Endothelial cell of umbilical vein (primary cell): Measurements from ENCODE around the gene EBPL. TPM values are rescaled to one million over a fixed set of nuclear protein-coding genes. Genes with fewer than 3 reads are reported as not detected.

Experiments
- BruUV-seq: library from RNA; stranded (reverse); fragments of 400-500 nt; replicated peaks from 2 replicates; lab custom pipeline; 2021; lab: Mats Ljungman, UMichigan
- CTCF ChIA-PET: fragments of 300-600, 350-600 bp; sonication (Branson Sonifier 250); formaldehyde crosslinking; loops from one replicate; lab custom pipeline; 2021; ENCODE audit warnings: antibody characterized with exemption, inconsistent platforms; lab: Charles Lee
- POLR2A ChIA-PET: fragments of 300-600, 350-600 bp; sonication (Branson Sonifier 250); formaldehyde crosslinking; loops from one replicate; lab custom pipeline; 2021; ENCODE audit warnings: antibody characterized with exemption, inconsistent platforms; lab: Charles Lee
- DNase-seq: peaks from one replicate; pipeline ENCODE4 v3.0.0-alpha.2; 2011; ENCODE audit warnings: low read depth, low spot score
- FAIRE-seq: peaks from 2 replicates; lab custom pipeline; 2011; peaks lifted over from hg19 to GRCh38; lab: Jason Lieb, UNC
- H2AFZ ChIP-seq: 2 replicates; pipeline ENCODE4 v1.6.0; 2012; ENCODE audit warnings: low read depth, low read length, control low read depth, inconsistent platforms
- H3K27ac ChIP-seq: 2 replicates; pipeline ENCODE4 v1.5.1; 2011; ENCODE audit warnings: low read depth, mild to moderate bottlenecking, control low read depth, low read length, moderate library complexity; ENCODE audit not compliant: insufficient read depth
- H3K27me3 ChIP-seq, 2 experiments: 2 replicates each; pipeline versions ENCODE4 v1.6.0 to v1.6.1; 2011; ENCODE audit warnings: low read length in 2 of 2, mixed read lengths in 1 of 2; ENCODE audit not compliant: control insufficient read depth in 2 of 2, insufficient read depth in 2 of 2
- H3K36me3 ChIP-seq, 2 experiments: 2 replicates in 1 of 2; 3 replicates in 1 of 2; pipeline ENCODE4 v1.5.1; 2011; ENCODE audit warnings: low read length in 2 of 2, mild to moderate bottlenecking in 1 of 2, moderate library complexity in 1 of 2; ENCODE audit not compliant: control insufficient read depth in 2 of 2, insufficient read depth in 2 of 2; ENCODE audit errors: extremely low read depth in 1 of 2
- H3K4me1 ChIP-seq: 3 replicates; pipeline ENCODE4 v1.5.1; 2011; ENCODE audit warnings: mild to moderate bottlenecking, low read length; ENCODE audit not compliant: control insufficient read depth, insufficient read depth; ENCODE audit errors: extremely low read depth
- H3K4me2 ChIP-seq: 2 replicates; pipeline ENCODE4 v1.6.1; 2011; ENCODE audit warnings: low read length, control low read depth, mixed read lengths; ENCODE audit not compliant: insufficient read depth
- H3K4me3 ChIP-seq, 3 experiments: fragments of 200-600 bp in 1 of 3; sonication (generic), shearing (Covaris generic) in 1 of 3; replicated peaks in 1 of 3; 2 replicates each; pipeline ENCODE4 v1.5.1; 2011 to 2016; ENCODE audit warnings: control low read depth in 3 of 3, low read length in 3 of 3, mild to moderate bottlenecking in 2 of 3, inconsistent platforms in 1 of 3, low read depth in 1 of 3, moderate library complexity in 1 of 3; ENCODE audit not compliant: insufficient read depth in 1 of 3
- H3K79me2 ChIP-seq: 2 replicates; pipeline ENCODE4 v1.6.0; 2012; ENCODE audit warnings: low read length, inconsistent platforms; ENCODE audit not compliant: control insufficient read depth, insufficient read depth
- H3K9ac ChIP-seq: replicated peaks from 2 replicates; pipeline ENCODE3; 2011; ENCODE audit warnings: low read length, control low read depth; ENCODE audit not compliant: insufficient read depth; ENCODE audit errors: extremely low read depth
- H3K9me1 ChIP-seq: replicated peaks from 3 replicates; pipeline ENCODE4 v1.6.0; 2011; ENCODE audit warnings: mild to moderate bottlenecking, low read length; ENCODE audit not compliant: control insufficient read depth, insufficient read depth; ENCODE audit errors: extremely low read depth
- H3K9me3 ChIP-seq: replicated peaks from 2 replicates; pipeline ENCODE4 v1.5.1; 2012; ENCODE audit warnings: low read length, inconsistent platforms; ENCODE audit not compliant: control insufficient read depth, insufficient read depth
- H4K20me1 ChIP-seq: replicated peaks from 2 replicates; pipeline ENCODE3; 2011; ENCODE audit warnings: mild to moderate bottlenecking, low read length; ENCODE audit not compliant: control insufficient read depth, insufficient read depth; ENCODE audit errors: extremely low read depth
- EZH2 ChIP-seq: IDR thresholded peaks from 2 replicates; pipeline ENCODE4 v1.6.1; 2012; ENCODE audit warnings: borderline replicate concordance, low read depth, mild to moderate bottlenecking, moderate library complexity, low read length, inconsistent platforms; ENCODE audit not compliant: severe bottlenecking
- FOS ChIP-seq: IDR thresholded peaks from 2 replicates; pipeline ENCODE4 v1.6.1; 2011; ENCODE audit warnings: mild to moderate bottlenecking, low read length, moderate library complexity, borderline replicate concordance; ENCODE audit not compliant: insufficient read depth
- GATA2 ChIP-seq: IDR thresholded peaks from 2 replicates; pipeline ENCODE4 v1.7.0; 2011; ENCODE audit warnings: low read depth, mild to moderate bottlenecking, moderate library complexity, mixed read lengths, low read length; ENCODE audit not compliant: insufficient read length, insufficient read depth
- MAX ChIP-seq: IDR thresholded peaks from 2 replicates; pipeline ENCODE4 v1.6.1; 2011; ENCODE audit not compliant: insufficient read depth, insufficient read length
- MYC ChIP-seq: IDR thresholded peaks from one replicate; pipeline ENCODE4 v1.6.1; 2011; ENCODE audit warnings: mild to moderate bottlenecking, low read depth, low read length
- POLR2A ChIP-seq: IDR thresholded peaks from 2 replicates; pipeline ENCODE4 v1.6.1; 2012; ENCODE audit warnings: low read depth, mild to moderate bottlenecking, control low read depth, low read length
- POLR2AphosphoS5 ChIP-seq: IDR thresholded peaks from 2 replicates; pipeline ENCODE4 v1.6.1; 2012; ENCODE audit warnings: low read depth, mild to moderate bottlenecking, control low read depth, low read length, moderate library complexity; ENCODE audit not compliant: insufficient read depth
- dilution Hi-C: fragments of 300-500 bp; cut with MboI; formaldehyde crosslinking; loops from one replicate; pipeline ENCODE4 v1.15.0; 2019; ENCODE audit warnings: low sequenced_read_pairs; ENCODE audit not compliant: extremely low pct_ligation_motif_present
- intact Hi-C: fragments of 100-400 bp; cut with micrococcal nuclease; formaldehyde crosslinking; loops from one replicate; pipeline ENCODE4 v1.10.0; 2022
- polyA plus RNA-seq, 4 experiments: library from polyadenylated mRNA; depleted of rRNA in 3 of 4; stranded (reverse) in 3 of 4; unstranded in 1 of 4; fragments of >200 nt; gene quantifications; 2 replicates each; pipeline versions ENCODE4 v1.2.1 to v1.2.3, GENCODE V29; 2011 to 2012; ENCODE audit warnings: missing spikeins in 1 of 4
- total RNA-seq: library from RNA; stranded (reverse); gene quantifications from 2 replicates; pipeline ENCODE4 v1.2.3, GENCODE V29; 2021
- TF ChIP-seq, protein P1 (sequence below), 2 donors: IDR thresholded peaks; 1 replicate in 1 of 2; 2 replicates in 1 of 2; pipeline ENCODE4 v1.5.1; 2011; ENCODE audit warnings: low read length in 2 of 2, mild to moderate bottlenecking in 2 of 2, moderate library complexity in 2 of 2, control low read depth in 1 of 2, inconsistent platforms in 1 of 2, low read depth in 1 of 2; ENCODE audit not compliant: insufficient read depth in 1 of 2; ENCODE audit errors: extremely low read depth in 1 of 2

EBPL gene
- total and polyA plus RNA-seq, 2 donors (not counting 3 experiments of a cell fraction or from before 2014, with no cell fraction given), result 75.5 to 159 TPM

- dilution Hi-C loops, result no loop called here
- BruUV-seq, result no TSS peak
Measured at GRCh38 chr13:49641801-49642291, 49.4 kb downstream of the EBPL start.

DNA sequence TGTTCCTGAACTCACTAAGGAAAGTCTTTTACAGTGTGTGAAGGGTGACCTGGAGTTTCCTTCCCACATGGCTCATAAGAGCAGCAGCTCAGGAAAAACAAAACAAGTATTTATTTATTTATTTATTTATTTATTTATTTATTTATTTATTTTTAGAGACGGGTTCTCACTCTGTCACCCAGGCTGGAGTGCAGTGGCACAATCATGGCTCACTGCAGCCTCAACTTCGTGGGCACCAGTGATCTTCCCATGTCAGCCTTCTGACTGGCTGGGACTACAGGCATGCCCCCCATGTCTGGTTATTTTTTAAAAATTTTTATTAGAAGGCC lies 52.6 kb downstream of the EBPL start:
- Histone ChIP-seq H3K9ac (no peak overlapping the region), H3K4me1 (peaks cover 10% of the 10 kb centered on the region), H3K9me3 (no peaks in the 10 kb centered on the region), H3K36me3 (no peaks in the 10 kb centered on the region), H4K20me1 (no peaks in the 10 kb centered on the region), H3K27ac (no peak overlapping the region), H3K79me2 (no peaks in the 10 kb centered on the region), H3K27me3 (no peaks in the 10 kb centered on the region), H3K4me3 (no peak overlapping the region), H3K9me1 (no peaks in the 10 kb centered on the region), H2AFZ (no peak overlapping the region), H3K4me2 (no peak overlapping the region)
- TF ChIP-seq, protein P1, sequence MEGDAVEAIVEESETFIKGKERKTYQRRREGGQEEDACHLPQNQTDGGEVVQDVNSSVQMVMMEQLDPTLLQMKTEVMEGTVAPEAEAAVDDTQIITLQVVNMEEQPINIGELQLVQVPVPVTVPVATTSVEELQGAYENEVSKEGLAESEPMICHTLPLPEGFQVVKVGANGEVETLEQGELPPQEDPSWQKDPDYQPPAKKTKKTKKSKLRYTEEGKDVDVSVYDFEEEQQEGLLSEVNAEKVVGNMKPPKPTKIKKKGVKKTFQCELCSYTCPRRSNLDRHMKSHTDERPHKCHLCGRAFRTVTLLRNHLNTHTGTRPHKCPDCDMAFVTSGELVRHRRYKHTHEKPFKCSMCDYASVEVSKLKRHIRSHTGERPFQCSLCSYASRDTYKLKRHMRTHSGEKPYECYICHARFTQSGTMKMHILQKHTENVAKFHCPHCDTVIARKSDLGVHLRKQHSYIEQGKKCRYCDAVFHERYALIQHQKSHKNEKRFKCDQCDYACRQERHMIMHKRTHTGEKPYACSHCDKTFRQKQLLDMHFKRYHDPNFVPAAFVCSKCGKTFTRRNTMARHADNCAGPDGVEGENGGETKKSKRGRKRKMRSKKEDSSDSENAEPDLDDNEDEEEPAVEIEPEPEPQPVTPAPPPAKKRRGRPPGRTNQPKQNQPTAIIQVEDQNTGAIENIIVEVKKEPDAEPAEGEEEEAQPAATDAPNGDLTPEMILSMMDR (IDR thresholded peaks at IDR 0.05; ENCODE audit: extremely low read depth in 1 of 2, insufficient read depth in 1 of 2, low read depth in 1 of 2, low read length in 2 of 2), result no peak
- TF ChIP-seq POLR2A, result no peak
- no peak for TF ChIP-seq MAX
- no peak for TF ChIP-seq FOS
- TF ChIP-seq MYC, result no peak
- no peak for TF ChIP-seq POLR2AphosphoS5
- TF ChIP-seq EZH2, result no peak
- dilution Hi-C loops (no loop called here), intact Hi-C loops (no loop called here)
- no peak for DNase-seq
- BruUV-seq, result no TSS peak
- ChIA-PET POLR2A (no interaction called here), CTCF (interaction anchor here (0.8 kb wide), 1 partner anchor 8 kb away, joined by 3 read pairs; no protein-coding TSS in a partner anchor)
- FAIRE-seq, result no peak

More at GRCh38 chr13:49641801-49642291, 49.4 kb downstream of the EBPL start:
- ChIA-PET POLR2A (no interaction called here), CTCF (interaction anchor here (2.8 kb wide), 1 partner anchor 12 kb away, joined by 14 read pairs; the partner anchor contains the start of gene ARL11)
- no peaks in the 10 kb centered on the region for H4K20me1 ChIP-seq
- peaks cover 9% of the 10 kb centered on the region for H3K4me1 ChIP-seq
- peak overlapping the region; percentile 80 for H2AFZ ChIP-seq
- H3K9me3 ChIP-seq, result no peaks in the 10 kb centered on the region
- no peaks in the 10 kb centered on the region for H3K79me2 ChIP-seq
- intact Hi-C loops, result no loop called here
- H3K4me2 ChIP-seq, result no peak overlapping the region
- no peak overlapping the region for H3K9ac ChIP-seq
- peak; percentile 50 for TF ChIP-seq GATA2
- no peak for TF ChIP-seq MAX
- TF ChIP-seq FOS, result peak; percentile 13
- DNase-seq (no peak), FAIRE-seq (peak; percentile 40)
- H3K4me3 ChIP-seq, result no peak overlapping the region
- no peaks in the 10 kb centered on the region for H3K27me3 ChIP-seq
- H3K36me3 ChIP-seq, result no peaks in the 10 kb centered on the region
- H3K9me1 ChIP-seq, result no peaks in the 10 kb centered on the region
- no peak overlapping the region for H3K27ac ChIP-seq
